KMS-11 (cell line): ENCODE measurements around the gene CARM1.

ENCODE experiments used
- H2AFZ ChIP-seq: fragments of 200-600 bp; sonication (generic); 2 replicates; pipeline ENCODE4 v1.6.1; 2016; ENCODE audit warnings: antibody characterized with exemption, mixed run types, low read depth
- H3K27ac ChIP-seq: fragments of 200-600 bp; sonication (generic); 2 replicates; pipeline ENCODE4 v1.6.1; 2016; ENCODE audit warnings: mild to moderate bottlenecking, mixed run types
- H3K27me3 ChIP-seq: fragments of 200-600 bp; sonication (generic); 2 replicates; pipeline ENCODE4 v1.6.1; 2017; ENCODE audit warnings: mild to moderate bottlenecking, low read depth, mixed run types, moderate library complexity; ENCODE audit not compliant: insufficient read depth
- H3K36me3 ChIP-seq: fragments of 200-600 bp; sonication (generic); 2 replicates; pipeline ENCODE4 v1.6.1; 2017; ENCODE audit warnings: mild to moderate bottlenecking, mixed run types; ENCODE audit not compliant: insufficient read depth
- H3K4me1 ChIP-seq: fragments of 200-600 bp; sonication (generic); 2 replicates; pipeline ENCODE4 v1.6.1; 2016; ENCODE audit warnings: mild to moderate bottlenecking, low read depth, mixed run types; ENCODE audit not compliant: poor library complexity, severe bottlenecking
- H3K4me2 ChIP-seq: fragments of 200-600 bp; sonication (generic); 2 replicates; pipeline ENCODE4 v1.7.0; 2016; ENCODE audit warnings: mild to moderate bottlenecking, mixed run types
- H3K4me3 ChIP-seq: fragments of 200-600 bp; sonication (generic); IDR thresholded peaks from 2 replicates; pipeline ENCODE4 v1.6.1; 2017; ENCODE audit warnings: low read depth, low read length, mixed read lengths; ENCODE audit not compliant: insufficient read depth
- H3K79me2 ChIP-seq: fragments of 200-600 bp; sonication (generic); 2 replicates; pipeline ENCODE4 v1.6.1; 2016; ENCODE audit warnings: low read depth, mixed run types; ENCODE audit not compliant: insufficient read depth
- H3K9ac ChIP-seq: fragments of 200-600 bp; sonication (generic); 2 replicates; pipeline ENCODE4 v1.6.1; 2016; ENCODE audit warnings: mild to moderate bottlenecking, mixed run types
- H4K20me1 ChIP-seq: fragments of 200-600 bp; sonication (generic); 2 replicates; pipeline ENCODE4 v1.6.1; 2016; ENCODE audit warnings: mild to moderate bottlenecking, mixed run types; ENCODE audit not compliant: insufficient read depth
- CTCF ChIP-seq: fragments of 200-600 bp; sonication (generic); conservative IDR thresholded peaks from 2 replicates; pipeline ENCODE4 v1.6.1; 2017; ENCODE audit warnings: low read depth, mild to moderate bottlenecking, antibody characterized with exemption, low read length, moderate library complexity, mixed read lengths

CARM1 gene

DNA sequence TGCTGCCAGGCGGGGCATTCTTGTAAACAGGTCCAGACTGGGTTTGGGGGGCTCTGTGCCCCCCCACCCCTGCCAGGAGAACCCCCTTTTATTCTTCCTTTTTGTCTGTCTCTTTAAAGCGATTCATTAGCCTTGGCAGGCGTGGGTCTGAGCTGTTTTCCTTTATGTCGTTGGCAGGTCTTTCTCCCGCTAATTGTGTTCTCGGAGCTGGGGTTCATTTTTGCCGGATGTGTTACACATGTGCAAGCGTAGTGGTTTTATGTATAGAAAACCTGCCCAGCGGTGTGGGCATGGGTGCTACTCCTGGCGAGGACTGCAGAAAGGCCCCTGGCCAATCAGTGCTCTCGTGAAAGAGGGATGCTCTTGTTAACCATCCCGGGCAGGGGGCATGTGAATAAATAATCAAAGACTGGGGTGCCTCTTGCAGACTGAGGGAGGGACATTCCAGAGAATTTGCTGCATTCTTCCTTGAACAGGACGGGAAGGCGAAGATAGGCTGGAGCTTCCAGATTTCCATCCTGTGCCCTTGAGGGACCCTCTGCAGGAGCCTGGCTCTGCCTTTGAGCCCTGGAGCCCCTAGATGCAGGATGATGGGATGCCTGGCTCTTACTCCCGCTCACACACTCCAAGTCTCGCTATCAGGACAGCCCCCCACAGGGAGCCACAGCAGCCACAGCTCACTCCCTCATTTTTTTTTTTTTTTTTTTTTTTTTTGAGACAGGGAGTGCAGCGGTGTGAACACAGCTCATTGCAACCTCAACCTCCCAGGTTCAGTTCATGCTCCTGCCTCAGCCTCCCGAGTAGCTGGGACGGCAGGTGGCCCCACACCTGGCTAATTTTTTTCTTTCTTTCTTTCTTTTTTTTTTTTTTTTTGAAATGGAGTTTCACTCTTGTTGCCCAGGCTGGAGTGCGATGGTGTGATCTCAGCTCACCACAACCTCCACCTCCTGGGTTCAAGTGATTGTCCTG lies 14.1 kb downstream of the CARM1 start:
- Histone ChIP-seq H3K27ac (no peak overlapping the region), H3K4me3 (no peak overlapping the region), H2AFZ (no peak overlapping the region), H3K9ac (no peak overlapping the region), H3K4me1 (no peaks in the 10 kb centered on the region), H3K4me2 (no peak overlapping the region), H3K79me2 (peaks cover 20% of the 10 kb centered on the region; the same call in 1 of the 2 replicates), H4K20me1 (no peaks in the 10 kb centered on the region), H3K27me3 (no peaks in the 10 kb centered on the region), H3K36me3 (no peaks in the 10 kb centered on the region)
- no peak for TF ChIP-seq CTCF

- no peaks in the 10 kb centered on the region for H4K20me1 ChIP-seq
- H2AFZ ChIP-seq: no peak overlapping the region
- peaks cover 4% of the 10 kb centered on the region; the same call in 1 of the 2 replicates for H3K79me2 ChIP-seq
- H3K4me1 ChIP-seq: no peaks in the 10 kb centered on the region
- H3K9ac ChIP-seq: no peak overlapping the region
- H3K4me3 ChIP-seq: no peak overlapping the region
- no peak overlapping the region for H3K27ac ChIP-seq
- H3K27me3 ChIP-seq: no peaks in the 10 kb centered on the region
- H3K4me2 ChIP-seq: no peak overlapping the region
- no peak for TF ChIP-seq CTCF
- no peaks in the 10 kb centered on the region for H3K36me3 ChIP-seq
Measured at GRCh38 chr19:10887616-10888367, 16.4 kb downstream of the CARM1 start.

GRCh38 chr19:10888421-10888866 lies 17.1 kb downstream of the CARM1 start:
- Histone ChIP-seq H3K4me3 (no peak overlapping the region), H3K4me2 (no peak overlapping the region), H3K27ac (no peak overlapping the region), H2AFZ (no peak overlapping the region), H3K36me3 (no peaks in the 10 kb centered on the region), H3K4me1 (no peaks in the 10 kb centered on the region), H3K9ac (no peak overlapping the region), H4K20me1 (no peaks in the 10 kb centered on the region), H3K79me2 (peaks cover 4% of the 10 kb centered on the region; the same call in 1 of the 2 replicates), H3K27me3 (no peaks in the 10 kb centered on the region)
- no peak for TF ChIP-seq CTCF

DNA sequence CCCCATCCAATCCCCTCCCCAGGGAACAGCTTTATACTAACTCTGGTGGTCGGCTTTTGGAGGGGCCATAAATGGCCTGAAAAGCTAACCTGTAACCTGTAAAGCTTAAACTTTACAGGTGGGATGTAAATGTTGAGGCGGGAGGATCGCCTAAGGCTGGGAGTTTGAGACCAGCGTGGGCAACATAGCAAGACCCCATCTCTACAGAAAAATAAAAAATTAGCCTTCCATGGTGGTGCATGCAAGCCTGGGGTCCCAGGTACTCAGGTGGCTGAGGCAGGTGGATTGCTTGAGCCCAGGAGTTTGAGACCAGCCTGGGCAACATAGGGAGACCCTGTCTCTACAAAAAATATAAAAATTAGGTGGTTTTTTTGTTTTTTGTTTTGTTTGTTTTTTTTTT lies 18.5 kb downstream of the CARM1 start:
- H3K4me3 ChIP-seq: no peak overlapping the region
- no peaks in the 10 kb centered on the region for H3K4me1 ChIP-seq
- no peak overlapping the region for H3K27ac ChIP-seq
- H3K27me3 ChIP-seq: no peaks in the 10 kb centered on the region
- H3K36me3 ChIP-seq: no peaks in the 10 kb centered on the region
- no peak overlapping the region for H3K4me2 ChIP-seq
- no peak overlapping the region for H3K9ac ChIP-seq
- TF ChIP-seq CTCF: no peak
- H3K79me2 ChIP-seq: no peaks in the 10 kb centered on the region
- no peaks in the 10 kb centered on the region for H4K20me1 ChIP-seq
- H2AFZ ChIP-seq: no peak overlapping the region
